Effector memory CD8-positive, alpha-beta T cell (primary cell): ENCODE data around the gene HNRNPA3.
"Not testable (repeated sequence)": the region's sequence is repeated elsewhere in the genome, so short reads cannot be mapped to it uniquely, and the experiment has no call there.

Experiments used
- ATAC-seq: fragments of 150-1000 bp; cut with Tn5 transposase; replicated peaks from 2 replicates; pipeline ENCODE4 v1.10.0; 2021; ENCODE audit warnings: mild to moderate bottlenecking, moderate library complexity
- DNase-seq, 3 experiments: peaks; one replicate each; pipeline ENCODE4 v3.0.0; 2021
- H3K27ac Mint-ChIP-seq, 2 donors: one replicate each; pipeline ENCODE4 v1.8.0; 2022; ENCODE audit warnings: mild to moderate bottlenecking in 2 of 2, mixed read lengths in 2 of 2, moderate library complexity in 2 of 2
- H3K27me3 Mint-ChIP-seq, 2 donors: one replicate each; pipeline ENCODE4 v1.8.0; 2022; ENCODE audit warnings: mixed read lengths in 2 of 2
- H3K36me3 Mint-ChIP-seq: one replicate; pipeline ENCODE4 v1.8.0; 2022; ENCODE audit warnings: mild to moderate bottlenecking, moderate library complexity, mixed read lengths; ENCODE audit not compliant: insufficient read depth
- H3K4me1 Mint-ChIP-seq, 2 donors: one replicate each; pipeline ENCODE4 v1.8.0; 2022; ENCODE audit warnings: low read depth in 2 of 2, mixed read lengths in 2 of 2
- H3K4me3 Mint-ChIP-seq, 2 donors: one replicate each; pipeline ENCODE4 v1.8.0; 2022; ENCODE audit warnings: mild to moderate bottlenecking in 2 of 2, mixed read lengths in 2 of 2, moderate library complexity in 2 of 2
- H3K9me3 Mint-ChIP-seq, 2 donors: one replicate each; pipeline ENCODE4 v1.8.0; 2022; ENCODE audit warnings: mixed read lengths in 2 of 2

The HNRNPA3 gene

DNA sequence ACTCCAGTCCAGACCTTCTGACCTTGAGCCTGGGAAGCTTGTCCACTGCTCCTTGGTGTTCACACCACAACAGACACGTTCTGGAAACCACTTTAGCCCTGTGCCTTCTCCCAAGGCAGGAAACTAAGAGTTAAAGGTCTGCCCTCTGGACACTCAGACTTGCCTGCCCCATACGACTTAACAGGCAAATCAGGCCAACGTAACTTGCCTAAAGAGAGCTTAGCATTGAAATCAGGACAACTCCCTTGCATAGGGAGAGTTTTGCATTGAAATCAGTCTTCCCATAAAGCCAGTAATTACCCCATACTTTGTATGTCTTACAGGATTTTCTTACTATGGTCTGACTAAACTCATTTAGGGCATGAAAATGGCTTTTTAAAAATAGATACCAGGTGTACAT lies 33.4 kb downstream of the HNRNPA3 start:
- Mint-ChIP-seq H3K4me3 (no peak overlapping the region), H3K9me3 (no peaks in the 10 kb centered on the region), H3K27ac (peak overlapping the region; percentile 42 to 51), H3K36me3 (peaks cover 36% of the 10 kb centered on the region), H3K27me3 (no peaks in the 10 kb centered on the region), H3K4me1 (peaks cover 55 to 65% of the 10 kb centered on the region in 2 donors)
- ATAC-seq (no peak), DNase-seq (no peak)

DNA sequence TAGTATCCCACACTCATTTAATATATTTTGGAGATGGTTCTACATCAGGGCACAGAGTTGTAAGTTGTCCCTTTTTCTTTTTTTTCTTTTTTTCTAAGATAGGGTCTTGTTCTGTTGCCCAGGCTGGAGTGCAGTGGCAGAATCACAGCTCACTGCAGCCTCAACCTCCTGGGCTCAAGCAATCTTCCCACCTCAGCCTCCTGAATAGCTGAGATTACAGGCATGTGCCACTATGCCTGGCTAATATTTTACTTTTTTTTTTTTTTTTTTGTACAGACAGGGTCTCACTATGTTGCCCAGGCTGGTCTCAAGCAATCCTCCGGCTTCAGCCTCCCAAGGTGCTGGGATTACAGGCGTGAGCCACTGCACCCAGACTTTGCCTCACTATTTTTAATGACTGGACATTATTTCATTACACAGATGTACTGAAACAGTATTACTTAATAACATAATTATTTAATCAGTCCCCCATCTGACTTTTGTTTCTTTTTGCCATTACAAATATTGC lies 34.0 kb downstream of the HNRNPA3 start:
- Mint-ChIP-seq H3K36me3 (peaks cover 36% of the 10 kb centered on the region), H3K4me1 (peaks cover 56 to 65% of the 10 kb centered on the region in 2 donors), H3K27ac (peak overlapping the region; percentile 51 to 68)
- not testable (repeated sequence) for H3K27me3 Mint-ChIP-seq, H3K4me3 Mint-ChIP-seq, ATAC-seq, H3K9me3 Mint-ChIP-seq, DNase-seq

DNA sequence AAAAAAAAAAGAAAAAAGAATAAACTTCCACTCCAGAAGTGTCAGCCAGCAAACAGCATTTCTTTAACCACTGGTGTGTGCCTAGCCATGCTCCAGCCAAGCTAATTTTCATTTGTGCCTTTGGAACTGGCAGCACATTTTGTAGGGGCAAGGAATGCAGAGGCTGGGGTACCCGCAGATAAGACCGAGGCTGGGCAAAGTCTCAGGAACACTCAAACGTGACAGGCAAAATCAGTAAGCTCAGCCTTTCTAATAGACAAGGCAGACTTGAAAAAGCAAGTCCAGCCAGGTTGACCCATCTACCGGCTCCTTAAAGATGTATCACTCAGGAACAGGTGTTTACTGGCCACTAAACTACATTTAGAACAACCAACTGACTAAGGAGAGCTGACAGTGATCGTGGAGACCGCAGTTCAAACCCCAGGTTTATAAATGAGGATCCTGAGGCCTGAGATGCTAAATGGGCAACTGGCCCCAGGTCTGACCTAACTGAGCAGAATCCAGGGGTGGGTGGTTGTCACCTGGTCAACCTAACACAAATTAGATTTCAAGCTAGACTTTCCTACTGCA lies 35.2 kb downstream of the HNRNPA3 start:
- no peaks in the 10 kb centered on the region for H3K27me3 Mint-ChIP-seq
- H3K4me3 Mint-ChIP-seq = peak overlapping the region; percentile 15 to 38
- peaks cover 42% of the 10 kb centered on the region for H3K36me3 Mint-ChIP-seq
- DNase-seq = no peak
- peaks cover 0 to 2% of the 10 kb centered on the region in 2 donors for H3K9me3 Mint-ChIP-seq
- peak overlapping the region in 1 of 2 donors; percentile 70 for H3K27ac Mint-ChIP-seq
- no peak for ATAC-seq
- H3K4me1 Mint-ChIP-seq = peaks cover 52 to 65% of the 10 kb centered on the region in 2 donors

DNA sequence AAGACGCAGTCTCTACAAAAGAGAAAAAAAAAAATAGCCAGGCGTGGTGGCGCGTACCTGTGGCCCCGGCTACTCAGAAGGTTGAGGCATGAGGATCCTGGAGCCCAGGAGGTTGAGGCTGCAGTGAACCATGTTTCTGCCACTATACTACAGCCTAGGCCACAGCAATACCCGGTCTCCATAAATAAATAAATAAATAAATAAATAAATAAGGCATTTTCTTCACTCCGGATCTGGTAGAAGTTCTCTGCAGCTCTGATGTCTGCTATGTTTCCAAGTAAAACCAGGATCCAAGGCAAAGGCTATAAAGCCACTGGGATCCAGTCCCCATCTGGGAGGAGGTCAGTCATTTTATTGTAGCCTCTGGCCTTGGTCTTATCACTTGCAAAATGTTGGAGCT lies 36.4 kb downstream of the HNRNPA3 start:
- Mint-ChIP-seq H3K4me1 (peaks cover 54 to 68% of the 10 kb centered on the region in 2 donors), H3K4me3 (no peak overlapping the region), H3K36me3 (peaks cover 50% of the 10 kb centered on the region), H3K27ac (peak overlapping the region in 1 of 2 donors; percentile 86), H3K27me3 (no peaks in the 10 kb centered on the region), H3K9me3 (peaks cover 0 to 2% of the 10 kb centered on the region in 2 donors)
- DNase-seq = no peak
- no peak for ATAC-seq

DNA sequence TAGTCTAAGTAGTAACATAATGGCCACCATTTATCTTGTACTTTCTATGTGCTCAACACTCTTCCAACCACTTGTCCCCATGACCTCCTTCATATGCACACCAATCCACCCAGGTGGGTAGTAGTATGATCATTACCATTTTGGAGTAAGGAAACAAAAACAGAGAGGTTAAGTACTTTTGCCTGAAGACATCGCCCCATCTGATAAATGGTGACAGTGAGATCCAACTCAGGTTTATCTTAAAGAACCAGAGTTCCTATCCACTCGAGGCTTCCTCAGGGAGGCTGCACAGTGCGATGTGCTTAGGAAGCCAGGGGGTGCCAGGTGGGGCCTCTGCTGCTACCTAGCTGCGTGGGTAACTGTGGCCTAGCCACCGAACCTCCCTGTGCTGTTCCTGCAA lies 37.9 kb downstream of the HNRNPA3 start:
- Mint-ChIP-seq H3K27ac (peak overlapping the region; percentile 87 to 96), H3K9me3 (peaks cover 0 to 2% of the 10 kb centered on the region in 2 donors), H3K4me3 (no peak overlapping the region), H3K36me3 (peaks cover 47% of the 10 kb centered on the region), H3K27me3 (no peaks in the 10 kb centered on the region), H3K4me1 (peaks cover 63 to 65% of the 10 kb centered on the region in 2 donors)
- DNase-seq (no peak), ATAC-seq (no peak)

DNA sequence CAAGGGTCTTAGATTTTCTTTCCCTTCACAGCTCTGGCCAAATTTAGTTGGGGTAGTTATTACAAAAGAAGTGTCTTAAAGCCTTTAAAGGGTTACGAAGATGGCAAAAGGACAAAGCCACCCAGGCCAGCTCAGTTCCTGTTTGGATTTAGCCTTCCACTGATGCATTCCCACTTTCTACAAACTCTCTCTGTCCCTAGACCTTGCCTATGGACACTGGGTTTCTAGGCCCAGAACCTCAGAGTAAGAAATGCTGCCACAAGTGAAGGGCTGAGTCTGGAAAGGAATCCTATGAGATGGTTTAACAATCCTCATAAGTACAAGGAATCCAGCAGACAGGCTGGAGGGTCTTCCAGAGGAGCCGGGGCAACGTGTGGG lies 38.6 kb downstream of the HNRNPA3 start:
- H3K36me3 Mint-ChIP-seq = peaks cover 42% of the 10 kb centered on the region
- no peak for ATAC-seq
- peaks cover 0 to 2% of the 10 kb centered on the region in 2 donors for H3K9me3 Mint-ChIP-seq
- H3K4me1 Mint-ChIP-seq = peaks cover 60 to 67% of the 10 kb centered on the region in 2 donors
- no peak for DNase-seq
- H3K4me3 Mint-ChIP-seq = peak overlapping the region; percentile 28 to 55
- peak overlapping the region; percentile 87 to 96 for H3K27ac Mint-ChIP-seq
- no peaks in the 10 kb centered on the region for H3K27me3 Mint-ChIP-seq

DNA sequence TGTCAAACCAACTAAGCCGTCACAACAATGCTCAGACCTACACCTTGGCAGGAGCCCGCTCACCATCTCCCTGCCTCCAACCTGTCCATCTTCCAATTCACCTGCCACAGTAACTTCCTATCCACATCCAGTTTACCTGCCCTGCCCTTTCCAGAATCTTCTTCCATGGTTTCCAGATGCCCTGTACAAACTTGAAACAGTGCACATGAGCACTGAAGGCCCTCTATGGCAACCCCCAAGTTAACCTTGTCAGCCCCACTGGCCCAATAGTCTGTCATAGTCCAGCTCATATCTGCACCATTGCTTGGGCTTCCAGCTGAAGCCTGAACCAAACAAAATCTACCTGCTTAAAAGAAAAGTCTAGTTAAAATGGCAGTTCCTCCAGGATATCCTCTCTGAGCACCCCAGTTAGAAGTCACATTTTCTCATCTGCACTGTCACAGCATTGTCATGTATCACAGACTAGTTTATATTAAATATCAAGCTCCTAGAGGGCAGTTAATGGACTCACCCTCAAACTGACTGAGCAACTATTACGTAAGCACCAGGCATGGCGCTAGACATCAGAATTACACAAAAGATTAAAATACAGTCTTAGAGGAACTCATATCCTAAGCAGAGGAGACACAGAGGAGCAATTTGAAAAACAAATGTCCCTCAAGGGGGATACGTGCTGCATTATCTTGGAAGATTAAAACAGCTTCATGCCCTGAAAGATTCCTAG lies 40.4 kb downstream of the HNRNPA3 start:
- no peak for DNase-seq
- Mint-ChIP-seq H3K27ac (peak overlapping the region; percentile 87 to 96), H3K27me3 (no peaks in the 10 kb centered on the region), H3K9me3 (peaks cover 0 to 2% of the 10 kb centered on the region in 2 donors), H3K4me1 (peaks cover 70 to 75% of the 10 kb centered on the region in 2 donors), H3K4me3 (peak overlapping the region; percentile 28 to 55), H3K36me3 (peaks cover 40% of the 10 kb centered on the region)
- ATAC-seq = no peak

DNA sequence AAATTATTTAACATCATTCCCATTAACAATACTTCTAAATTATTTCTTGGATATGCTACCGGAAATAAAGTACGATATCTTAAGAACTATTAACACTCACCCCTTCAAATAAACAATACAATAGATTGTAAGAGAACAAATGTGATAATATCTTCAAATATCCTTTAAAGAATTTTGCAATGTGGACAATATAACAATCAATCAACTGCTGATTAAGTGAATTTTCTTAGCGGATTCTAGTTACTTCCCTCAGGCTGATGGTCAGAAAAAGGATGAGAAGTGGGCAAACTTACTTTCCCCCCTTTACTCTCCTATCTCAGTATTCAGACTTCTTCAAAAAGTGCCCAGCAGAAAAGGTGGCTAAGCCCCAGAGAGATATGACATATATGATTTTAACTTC lies 41.1 kb downstream of the HNRNPA3 start:
- Mint-ChIP-seq H3K4me1 (peaks cover 66 to 77% of the 10 kb centered on the region in 2 donors), H3K9me3 (peaks cover 0 to 2% of the 10 kb centered on the region in 2 donors), H3K4me3 (peak overlapping the region in 1 of 2 donors; percentile 15), H3K36me3 (peaks cover 37% of the 10 kb centered on the region), H3K27me3 (no peaks in the 10 kb centered on the region), H3K27ac (peak overlapping the region; percentile 63 to 96)
- no peak for ATAC-seq
- DNase-seq = no peak

DNA sequence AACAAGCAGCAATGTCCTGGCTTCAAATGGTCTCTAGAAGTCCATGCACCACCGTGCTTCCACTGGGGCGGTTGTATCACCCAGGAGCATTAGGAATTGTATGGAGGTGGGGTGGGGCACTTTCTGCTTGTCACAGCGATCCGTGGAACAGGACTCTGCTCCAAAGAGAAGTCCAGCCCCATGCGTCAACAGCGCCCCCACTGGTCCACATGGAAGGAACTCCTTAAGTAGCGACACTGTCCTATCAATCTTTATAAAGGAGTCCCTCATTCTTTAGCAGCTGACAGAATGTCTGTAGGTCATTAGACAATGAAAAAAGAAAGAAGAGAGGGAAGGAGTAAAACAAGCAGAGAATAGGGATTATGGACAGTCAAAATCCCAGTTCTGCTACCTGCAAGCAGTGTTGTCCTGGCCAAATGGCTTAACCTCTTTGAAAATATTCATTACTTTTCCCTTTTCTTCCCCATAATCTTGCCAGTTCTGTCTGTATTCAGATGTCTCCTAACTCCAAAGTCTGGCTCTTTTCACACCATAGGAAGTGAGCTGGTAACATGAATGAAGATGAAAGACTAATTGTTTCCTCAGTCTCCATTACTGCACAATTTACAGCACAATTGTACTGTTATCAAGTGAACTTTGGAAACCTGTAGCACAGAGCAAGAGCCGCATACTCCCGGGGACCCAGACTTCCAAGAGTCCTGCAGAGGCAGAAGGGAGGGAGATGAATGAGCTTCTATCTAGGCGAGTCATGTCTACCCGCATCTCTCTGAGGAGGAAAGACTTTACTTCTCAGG lies 42.0 kb downstream of the HNRNPA3 start:
- H3K27me3 Mint-ChIP-seq = no peaks in the 10 kb centered on the region
- peaks cover 42% of the 10 kb centered on the region for H3K36me3 Mint-ChIP-seq
- no peak for DNase-seq
- H3K4me3 Mint-ChIP-seq = peak overlapping the region in 1 of 2 donors; percentile 20
- H3K4me1 Mint-ChIP-seq = peaks cover 67 to 76% of the 10 kb centered on the region in 2 donors
- H3K9me3 Mint-ChIP-seq = peaks cover 0 to 2% of the 10 kb centered on the region in 2 donors
- no peak for ATAC-seq
- peak overlapping the region; percentile 63 to 96 for H3K27ac Mint-ChIP-seq

DNA sequence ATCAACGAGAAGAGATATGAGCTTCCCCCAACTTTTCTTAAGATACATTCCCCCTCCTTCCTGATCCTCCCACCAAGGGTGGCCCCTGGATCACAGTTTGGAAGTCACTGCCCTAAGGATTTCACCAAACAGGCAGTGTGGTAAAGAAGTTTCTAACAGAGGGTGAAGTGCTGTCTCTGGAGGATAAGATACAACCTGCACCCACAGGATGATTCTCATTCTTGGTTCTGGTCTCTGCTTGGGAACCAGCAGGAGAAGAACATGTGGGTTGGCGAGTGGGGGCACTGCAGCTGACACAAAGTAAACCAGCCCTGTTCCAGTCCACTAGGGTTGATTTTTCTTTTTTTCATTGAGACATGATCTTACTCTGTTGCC lies 42.6 kb downstream of the HNRNPA3 start:
- DNase-seq = no peak
- Mint-ChIP-seq H3K4me3 (no peak overlapping the region), H3K36me3 (peaks cover 43% of the 10 kb centered on the region), H3K27ac (peak overlapping the region; percentile 63 to 96), H3K4me1 (peaks cover 67 to 74% of the 10 kb centered on the region in 2 donors), H3K27me3 (no peaks in the 10 kb centered on the region), H3K9me3 (peaks cover 0 to 2% of the 10 kb centered on the region in 2 donors)
- no peak for ATAC-seq

DNA sequence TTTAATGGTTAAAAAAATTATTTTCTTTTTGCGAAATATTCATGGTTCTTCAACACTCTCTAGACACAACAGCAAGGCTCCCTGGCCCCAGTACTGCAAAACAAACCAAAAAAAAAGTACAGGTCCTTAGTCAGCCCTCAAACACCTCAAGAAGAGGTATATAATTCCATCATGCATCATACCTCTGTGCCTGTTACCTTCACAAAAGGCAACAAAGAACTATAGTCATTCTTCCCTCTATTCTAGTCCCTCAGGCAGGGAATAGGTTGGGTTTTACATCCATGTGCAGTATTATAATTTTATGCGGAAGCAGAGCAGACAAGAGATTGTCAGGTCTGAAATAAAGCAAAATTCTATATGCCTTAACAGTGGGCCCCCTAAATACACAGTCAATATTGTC lies 43.4 kb downstream of the HNRNPA3 start:
- H3K27ac Mint-ChIP-seq = peak overlapping the region; percentile 26 to 96
- peaks cover 0 to 2% of the 10 kb centered on the region in 2 donors for H3K9me3 Mint-ChIP-seq
- peak overlapping the region; percentile 8 to 21 for H3K4me3 Mint-ChIP-seq
- DNase-seq = no peak
- no peak for ATAC-seq
- H3K27me3 Mint-ChIP-seq = no peaks in the 10 kb centered on the region
- peaks cover 42% of the 10 kb centered on the region for H3K36me3 Mint-ChIP-seq
- peaks cover 66 to 75% of the 10 kb centered on the region in 2 donors for H3K4me1 Mint-ChIP-seq

DNA sequence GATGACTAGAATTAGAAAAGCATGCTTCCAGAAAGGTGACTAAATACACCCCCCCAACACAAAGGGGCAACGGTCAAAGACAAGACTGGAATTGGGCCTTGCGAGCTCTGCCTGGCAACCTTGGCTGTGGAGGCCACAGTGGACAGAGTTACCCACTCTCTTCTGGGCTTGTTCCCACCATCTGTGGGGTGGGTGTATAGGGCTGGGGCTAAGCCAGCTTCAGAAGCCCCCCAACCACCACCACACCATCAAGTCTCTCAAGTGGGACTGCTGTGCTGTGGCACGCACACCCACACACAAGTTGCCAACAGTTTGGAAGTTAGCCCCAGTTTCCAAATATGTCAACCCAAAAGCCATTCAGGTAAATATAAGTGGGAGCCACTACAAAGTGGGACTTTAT lies 44.1 kb downstream of the HNRNPA3 start:
- no peaks in the 10 kb centered on the region for H3K27me3 Mint-ChIP-seq
- peaks cover 36% of the 10 kb centered on the region for H3K36me3 Mint-ChIP-seq
- DNase-seq (no peak), ATAC-seq (no peak)
- peak overlapping the region in 1 of 2 donors; percentile 96 for H3K27ac Mint-ChIP-seq
- no peaks in the 10 kb centered on the region for H3K9me3 Mint-ChIP-seq
- H3K4me3 Mint-ChIP-seq = peak overlapping the region in 1 of 2 donors; percentile 49
- H3K4me1 Mint-ChIP-seq = peaks cover 67 to 75% of the 10 kb centered on the region in 2 donors

DNA sequence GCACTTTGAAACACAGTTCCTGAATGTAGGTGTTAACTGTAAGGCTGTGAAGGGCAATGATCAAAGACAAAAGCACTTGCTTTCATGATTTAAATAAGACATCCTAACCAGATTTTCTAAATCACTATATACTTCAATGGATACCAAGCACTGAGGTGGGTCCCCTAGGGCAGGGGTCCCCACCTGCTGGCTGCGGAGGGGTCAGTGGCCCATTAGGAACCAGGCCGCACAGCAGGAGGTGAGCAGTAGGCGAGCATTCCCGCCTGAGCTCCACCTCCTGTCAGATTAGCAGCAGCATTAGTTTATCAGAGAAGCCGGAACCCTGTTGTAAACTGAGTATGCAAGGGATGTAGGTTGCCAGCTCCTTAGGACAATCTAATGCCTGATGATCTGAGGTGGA lies 44.9 kb downstream of the HNRNPA3 start:
- peak overlapping the region; percentile 57 to 60 for H3K27ac Mint-ChIP-seq
- H3K36me3 Mint-ChIP-seq = peaks cover 31% of the 10 kb centered on the region
- no peaks in the 10 kb centered on the region for H3K27me3 Mint-ChIP-seq
- DNase-seq (no peak), ATAC-seq (no peak)
- H3K4me3 Mint-ChIP-seq = peak overlapping the region in 1 of 2 donors; percentile 49
- H3K9me3 Mint-ChIP-seq = no peaks in the 10 kb centered on the region
- H3K4me1 Mint-ChIP-seq = peaks cover 68 to 75% of the 10 kb centered on the region in 2 donors
